GM12878 (cell line): Measurements from ENCODE around the gene NEDD8. TPM values are rescaled to one million over a fixed set of nuclear protein-coding genes. Genes with fewer than 3 reads are reported as not detected.

Source experiments
- ATAC-seq: fragments of 200-7000 bp; cut with Tn5 transposase; 3 replicates; pipeline ENCODE4 v1.9.1; 2020; ENCODE audit warnings: mild to moderate bottlenecking, moderate library complexity
- BruUV-seq: library from RNA; stranded (reverse); fragments of 400-500 nt; replicated peaks from 2 replicates; lab custom pipeline; 2021; lab: Mats Ljungman, UMichigan
- CTCF ChIA-PET: fragments of 300-600 bp; sonication (Branson Sonifier 250); formaldehyde crosslinking; extraction: SDS; loops from one replicate; lab custom pipeline; 2021; ENCODE audit warnings: inconsistent platforms; lab: Yijun Ruan, JAX
- POLR2A ChIA-PET: fragments of 350-600 bp; formaldehyde crosslinking; extraction: SDS; loops from one replicate; lab custom pipeline; 2021; ENCODE audit warnings: inconsistent platforms; lab: Charles Lee
- RAD21 ChIA-PET: fragments of 300-600 bp; sonication (Branson Sonifier 250); formaldehyde crosslinking; loops from one replicate; lab custom pipeline; 2023; ENCODE audit warnings: antibody characterized with exemption; ENCODE audit not compliant: unreplicated experiment; lab: Charles Lee
- SMC1A ChIA-PET: fragments of 300-600 bp; sonication (Branson Sonifier 250); formaldehyde crosslinking; loops from one replicate; lab custom pipeline; 2023; ENCODE audit not compliant: unreplicated experiment, uncharacterized antibody; lab: Charles Lee
- DNase-seq: peaks from one replicate; pipeline ENCODE4 v3.0.0-alpha.2; 2011; ENCODE audit warnings: low read depth, low spot score
- FAIRE-seq: peaks from 3 replicates; lab custom pipeline; 2011; peaks lifted over from hg19 to GRCh38; lab: Jason Lieb, UNC
- H2AFZ ChIP-seq: 2 replicates; pipeline ENCODE4 v1.6.0; 2011; ENCODE audit warnings: low read depth, low read length, control low read depth; ENCODE audit not compliant: control insufficient read depth
- H3K27ac ChIP-seq: 2 replicates; pipeline ENCODE4 v1.5.1; 2011; ENCODE audit warnings: control low read depth; ENCODE audit not compliant: control insufficient read depth, insufficient read depth
- H3K27me3 ChIP-seq, 2 experiments: replicated peaks in 1 of 2; 2 replicates each; pipeline versions ENCODE4 v1.6.0 to v1.6.1; 2011; ENCODE audit warnings: low read length in 1 of 2; ENCODE audit not compliant: control insufficient read depth in 2 of 2, insufficient read depth in 2 of 2
- H3K36me3 ChIP-seq, 2 experiments: 2 replicates each; pipeline ENCODE4 v1.5.1; 2011; ENCODE audit warnings: low read length in 1 of 2; ENCODE audit not compliant: control insufficient read depth in 2 of 2, insufficient read depth in 2 of 2
- H3K4me1 ChIP-seq: 2 replicates; pipeline ENCODE4 v1.6.1; 2011; ENCODE audit warnings: mild to moderate bottlenecking, low read length, moderate library complexity, mixed read lengths; ENCODE audit not compliant: control insufficient read depth, insufficient read depth
- H3K4me2 ChIP-seq: 2 replicates; pipeline ENCODE4 v1.6.0; 2011; ENCODE audit warnings: control low read depth; ENCODE audit not compliant: control insufficient read depth, insufficient read depth
- H3K4me3 ChIP-seq: fragments of 200-600 bp; sonication (generic); 2 replicates; pipeline ENCODE4 v1.5.1; 2016
- H3K79me2 ChIP-seq: 2 replicates; pipeline ENCODE4 v1.6.0; 2011; ENCODE audit warnings: low read length; ENCODE audit not compliant: control insufficient read depth, insufficient read depth
- H3K9ac ChIP-seq: 2 replicates; pipeline ENCODE4 v1.8.0; 2011; ENCODE audit warnings: low read length, control low read depth, mixed read lengths; ENCODE audit not compliant: control insufficient read depth, insufficient read depth
- H3K9me3 ChIP-seq: replicated peaks from 3 replicates; pipeline ENCODE4 v1.5.1; 2011; ENCODE audit warnings: mild to moderate bottlenecking, low read length; ENCODE audit not compliant: control insufficient read depth, insufficient read depth
- H4K20me1 ChIP-seq: 2 replicates; pipeline ENCODE4 v1.6.0; 2011; ENCODE audit not compliant: control insufficient read depth, insufficient read depth
- ASH2L ChIP-seq: fragments of 300-600, 200-600 bp; sonication (generic); IDR thresholded peaks from 2 replicates; pipeline ENCODE4 v1.6.1; 2017; ENCODE audit warnings: low read depth, mild to moderate bottlenecking, borderline replicate concordance
- CEBPB ChIP-seq, 2 experiments: fragments of 150-350 bp in 1 of 2; IDR thresholded peaks; 2 replicates each; pipeline ENCODE4 v1.6.1; 2012 to 2014; ENCODE audit warnings: low read depth in 2 of 2, low read length in 2 of 2, borderline replicate concordance in 1 of 2, inconsistent platforms in 1 of 2
- CHD4 ChIP-seq: fragments of 200-600 bp; sonication (generic); IDR thresholded peaks from 2 replicates; pipeline ENCODE4 v1.6.1; 2016; ENCODE audit warnings: mild to moderate bottlenecking
- JUNB ChIP-seq: IDR thresholded peaks from 2 replicates; pipeline ENCODE4 v1.6.1; 2016; ENCODE audit warnings: antibody characterized with exemption, mild to moderate bottlenecking
- POLR2A ChIP-seq: IDR thresholded peaks from 2 replicates; pipeline ENCODE4 v1.6.1; 2011; ENCODE audit warnings: low read depth, mild to moderate bottlenecking, low read length
- RB1 ChIP-seq: fragments of 450-650 bp; formaldehyde crosslinking; IDR thresholded peaks from 2 replicates; pipeline ENCODE4 v1.6.1; 2017; ENCODE audit warnings: mild to moderate bottlenecking, borderline replicate concordance
- STAT3 ChIP-seq: IDR thresholded peaks from 2 replicates; pipeline ENCODE4 v1.6.1; 2011; ENCODE audit warnings: low read depth, low read length, improper control_type of control experiment
- TCF3 ChIP-seq: IDR thresholded peaks from 2 replicates; pipeline ENCODE4 v1.6.1; 2012; ENCODE audit warnings: low read depth, mild to moderate bottlenecking, low read length, borderline replicate concordance; ENCODE audit not compliant: insufficient read depth
- WRNIP1 ChIP-seq: IDR thresholded peaks from 2 replicates; pipeline ENCODE4 v1.6.1; 2011; ENCODE audit warnings: low read depth, low read length, improper control_type of control experiment, borderline replicate concordance
- ZNF384 ChIP-seq: IDR thresholded peaks from 2 replicates; pipeline ENCODE4 v1.6.1; 2012; ENCODE audit warnings: low read depth, mild to moderate bottlenecking, low read length, improper control_type of control experiment, borderline replicate concordance
- WGBS: methylation state at CpG from one replicate; pipeline ENCODE4 v1.1.6; 2016; ENCODE audit warnings: low lambda C conversion rate; ENCODE audit not compliant: insufficient replicate concordance, insufficient coverage; ENCODE audit errors: missing lambda C conversion rate; 5-methylcytosine and 5-hydroxymethylcytosine counted together
- in situ Hi-C: fragments of 300-500 bp; cut with MboI; formaldehyde crosslinking; loops from 9 replicates; pipeline ENCODE4 v1.14.3; 2018; ENCODE audit warnings: mixed read lengths
- intact Hi-C: fragments of 100-400 bp; cut with micrococcal nuclease; formaldehyde crosslinking; loops from one replicate; pipeline ENCODE4 v1.14.2; 2022; ENCODE audit not compliant: unreplicated experiment
- polyA plus RNA-seq, 11 experiments: library from polyadenylated mRNA; depleted of rRNA in 4 of 11; unstranded in 6 of 11; stranded (reverse) in 5 of 11; fragments of >200 nt; fragmentation: Nextera tagmentation in 4 of 11; fragmentation: Illumina TruSeq in 1 of 11; extraction: Ambion mirVana in 4 of 11; extraction: Trizol in 1 of 11; gene quantifications; 1 replicate in 1 of 11; 2 replicates in 10 of 11; pipeline versions ENCODE4 v1.2.1 to v1.2.3, GENCODE V29; 2011 to 2016; ENCODE audit warnings: inconsistent platforms in 2 of 11, missing spikeins in 2 of 11, low read depth in 1 of 11
- total RNA-seq, 4 experiments: library from RNA; depleted of rRNA in 3 of 4; stranded (reverse); fragments of >200 nt in 3 of 4; fragmentation: Illumina TruSeq in 1 of 4; extraction: Trizol in 1 of 4; gene quantifications; 2 replicates each; pipeline versions ENCODE4 v1.2.1 to v1.2.3, GENCODE V29; 2013 to 2021
- TF ChIP-seq, protein P1 (sequence below): fragments of 450-650 bp; IDR thresholded peaks from 2 replicates; pipeline ENCODE4 v1.6.1; 2017; ENCODE audit warnings: mild to moderate bottlenecking, moderate library complexity
- TF ChIP-seq, protein P2 (sequence below): fragments of 450-650 bp; IDR thresholded peaks from 2 replicates; pipeline ENCODE4 v1.6.1; 2017; ENCODE audit warnings: borderline replicate concordance

The NEDD8 gene
- total and polyA plus RNA-seq, 10 of the 15 experiments (the other 5 are each of a cell fraction or from before 2014, with no cell fraction given): 164 to 991 (median 300) TPM

- TF ChIP-seq, protein P1, sequence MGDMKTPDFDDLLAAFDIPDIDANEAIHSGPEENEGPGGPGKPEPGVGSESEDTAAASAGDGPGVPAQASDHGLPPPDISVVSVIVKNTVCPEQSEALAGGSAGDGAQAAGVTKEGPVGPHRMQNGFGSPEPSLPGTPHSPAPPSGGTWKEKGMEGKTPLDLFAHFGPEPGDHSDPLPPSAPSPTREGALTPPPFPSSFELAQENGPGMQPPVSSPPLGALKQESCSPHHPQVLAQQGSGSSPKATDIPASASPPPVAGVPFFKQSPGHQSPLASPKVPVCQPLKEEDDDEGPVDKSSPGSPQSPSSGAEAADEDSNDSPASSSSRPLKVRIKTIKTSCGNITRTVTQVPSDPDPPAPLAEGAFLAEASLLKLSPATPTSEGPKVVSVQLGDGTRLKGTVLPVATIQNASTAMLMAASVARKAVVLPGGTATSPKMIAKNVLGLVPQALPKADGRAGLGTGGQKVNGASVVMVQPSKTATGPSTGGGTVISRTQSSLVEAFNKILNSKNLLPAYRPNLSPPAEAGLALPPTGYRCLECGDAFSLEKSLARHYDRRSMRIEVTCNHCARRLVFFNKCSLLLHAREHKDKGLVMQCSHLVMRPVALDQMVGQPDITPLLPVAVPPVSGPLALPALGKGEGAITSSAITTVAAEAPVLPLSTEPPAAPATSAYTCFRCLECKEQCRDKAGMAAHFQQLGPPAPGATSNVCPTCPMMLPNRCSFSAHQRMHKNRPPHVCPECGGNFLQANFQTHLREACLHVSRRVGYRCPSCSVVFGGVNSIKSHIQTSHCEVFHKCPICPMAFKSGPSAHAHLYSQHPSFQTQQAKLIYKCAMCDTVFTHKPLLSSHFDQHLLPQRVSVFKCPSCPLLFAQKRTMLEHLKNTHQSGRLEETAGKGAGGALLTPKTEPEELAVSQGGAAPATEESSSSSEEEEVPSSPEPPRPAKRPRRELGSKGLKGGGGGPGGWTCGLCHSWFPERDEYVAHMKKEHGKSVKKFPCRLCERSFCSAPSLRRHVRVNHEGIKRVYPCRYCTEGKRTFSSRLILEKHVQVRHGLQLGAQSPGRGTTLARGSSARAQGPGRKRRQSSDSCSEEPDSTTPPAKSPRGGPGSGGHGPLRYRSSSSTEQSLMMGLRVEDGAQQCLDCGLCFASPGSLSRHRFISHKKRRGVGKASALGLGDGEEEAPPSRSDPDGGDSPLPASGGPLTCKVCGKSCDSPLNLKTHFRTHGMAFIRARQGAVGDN: no peak
- TF ChIP-seq TCF3 (no peak), STAT3 (no peak), JUNB (no peak), ASH2L (no peak), POLR2A (no peak)
Observed at GRCh38 chr14:24252289-24253124, 20.3 kb upstream of the NEDD8 start (continued).

DNA sequence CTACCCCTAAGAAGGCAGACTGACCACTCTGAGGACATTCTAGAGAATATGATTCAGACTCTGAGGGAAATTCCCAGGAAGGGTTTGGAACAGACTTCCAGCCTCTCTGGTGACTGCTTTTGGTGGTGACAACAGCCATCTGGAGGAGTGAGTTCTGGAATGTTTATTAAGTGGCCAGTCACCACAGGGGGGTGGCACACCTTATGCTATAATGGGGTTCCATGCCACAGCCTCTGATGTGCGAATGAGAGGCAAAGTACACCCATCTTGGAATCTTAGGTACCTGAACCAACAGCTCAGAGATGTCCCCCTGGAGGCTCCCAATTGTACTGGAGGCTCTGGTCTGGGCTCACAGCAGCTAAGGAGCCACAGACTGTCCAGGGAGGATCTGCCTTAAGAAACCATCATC, 19.7 kb upstream of the NEDD8 start:
- ChIA-PET RAD21 (interaction anchor here (0.7 to 1.9 kb wide), 3 partner anchors 19 to 82 kb away, joined by 3 to 7 read pairs (median 4); partner anchors contain the start of gene RABGGTA), SMC1A (interaction anchor here (1.1 to 1.8 kb wide), 4 partner anchors 19 to 185 kb away, joined by 3 to 9 read pairs (median 4); partner anchors contain the start of gene RABGGTA)
- in situ Hi-C loops: no loop called here

More for the DNA sequence above, 19.7 kb upstream of the NEDD8 start:
- ChIA-PET POLR2A (interaction anchor here (0.6 to 3.4 kb wide), 3 partner anchors 9 to 81 kb away, joined by 3 to 18 read pairs (median 7); partner anchors contain the start of gene RABGGTA), CTCF (interaction anchor here (0.6 to 3.3 kb wide), 8 partner anchors 9 to 114 kb away, joined by 3 to 21 read pairs (median 4); partner anchors contain the start of genes CIDEB and TINF2)
- no TSS peak for BruUV-seq
- Histone ChIP-seq H3K9me3 (no peaks in the 10 kb centered on the region), H3K4me3 (no peak overlapping the region), H3K4me1 (peaks cover 32% of the 10 kb centered on the region), H3K79me2 (no peaks in the 10 kb centered on the region), H2AFZ (no peak overlapping the region), H3K27me3 (no peaks in the 10 kb centered on the region), H3K36me3 (peaks cover 0 to 3% of the 10 kb centered on the region in 2 experiments; a peak in 2 of 4 replicates), H3K27ac (no peak overlapping the region), H3K9ac (no peak overlapping the region), H3K4me2 (no peak overlapping the region), H4K20me1 (no peaks in the 10 kb centered on the region)
- DNase-seq (no peak), ATAC-seq (no peak), FAIRE-seq (no peak)
- TF ChIP-seq CEBPB (IDR thresholded peaks at IDR 0.05; ENCODE audit: borderline replicate concordance in 1 of 2, low read depth in 2 of 2, low read length in 2 of 2) (no peak), ZNF384 (no peak), CHD4 (no peak), RB1 (no peak), WRNIP1 (no peak)
- TF ChIP-seq, protein P2, sequence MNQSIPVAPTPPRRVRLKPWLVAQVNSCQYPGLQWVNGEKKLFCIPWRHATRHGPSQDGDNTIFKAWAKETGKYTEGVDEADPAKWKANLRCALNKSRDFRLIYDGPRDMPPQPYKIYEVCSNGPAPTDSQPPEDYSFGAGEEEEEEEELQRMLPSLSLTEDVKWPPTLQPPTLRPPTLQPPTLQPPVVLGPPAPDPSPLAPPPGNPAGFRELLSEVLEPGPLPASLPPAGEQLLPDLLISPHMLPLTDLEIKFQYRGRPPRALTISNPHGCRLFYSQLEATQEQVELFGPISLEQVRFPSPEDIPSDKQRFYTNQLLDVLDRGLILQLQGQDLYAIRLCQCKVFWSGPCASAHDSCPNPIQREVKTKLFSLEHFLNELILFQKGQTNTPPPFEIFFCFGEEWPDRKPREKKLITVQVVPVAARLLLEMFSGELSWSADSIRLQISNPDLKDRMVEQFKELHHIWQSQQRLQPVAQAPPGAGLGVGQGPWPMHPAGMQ: no peak
- WGBS: 100% methylated on average over 1 of the region's 1 CpG
- intact Hi-C loops: no loop called here
